Retinal pigment epithelial cell (primary cell): ENCODE data around the gene ZNF280C.

Experiments
- DNase-seq: peaks from one replicate; pipeline ENCODE4 v3.0.0-alpha.2; 2010; ENCODE audit warnings: low read depth
- H3K4me3 ChIP-seq: 2 replicates; pipeline ENCODE4 v1.5.1; 2011; ENCODE audit warnings: mild to moderate bottlenecking, low read length, control low read depth, moderate library complexity
- CTCF ChIP-seq: conservative IDR thresholded peaks from 2 replicates; pipeline ENCODE4 v1.5.1; 2011; ENCODE audit warnings: low read depth, low read length, control low read depth, inconsistent platforms

Gene ZNF280C

DNA sequence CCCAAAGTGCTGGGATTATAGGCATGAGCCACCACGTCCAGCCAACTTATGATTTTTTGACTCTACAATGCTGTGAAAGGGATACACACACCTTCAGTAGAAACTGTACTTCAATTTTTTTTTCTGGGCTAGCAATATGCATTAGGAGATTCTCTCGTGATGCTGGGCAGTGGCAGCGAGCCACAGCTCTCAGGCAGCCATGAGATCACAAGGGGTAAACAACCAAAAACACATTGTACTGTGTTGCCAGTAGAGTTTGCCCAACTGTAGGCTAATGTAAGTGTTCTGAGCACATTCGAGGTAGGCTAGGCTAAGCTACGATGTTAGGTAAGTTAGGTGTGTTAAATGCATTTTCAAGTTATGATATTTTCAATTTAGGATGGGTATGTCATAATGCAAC, 71.2 kb downstream of the ZNF280C start:
- no peak for TF ChIP-seq CTCF
- H3K4me3 ChIP-seq: no peak overlapping the region
- DNase-seq: no peak

DNA sequence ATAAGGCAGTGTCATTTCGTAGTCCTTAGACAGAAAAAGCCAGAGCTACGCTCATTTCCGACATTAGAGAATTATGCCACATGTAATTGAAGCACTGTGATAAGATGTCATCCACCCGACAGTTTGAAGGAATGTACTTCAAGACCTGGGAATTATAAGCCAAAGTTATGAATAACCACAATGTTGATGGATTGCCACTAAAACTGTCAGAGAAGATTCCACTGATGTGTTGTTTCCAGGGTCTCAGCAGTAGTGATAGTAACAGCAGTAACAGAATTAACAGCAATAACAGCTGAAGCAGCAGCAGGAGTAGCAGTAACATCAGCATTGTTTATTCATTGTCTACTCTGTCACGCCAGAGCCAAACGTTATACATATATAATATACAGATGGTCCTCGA, 72.2 kb downstream of the ZNF280C start:
- H3K4me3 ChIP-seq: no peak overlapping the region
- no peak for TF ChIP-seq CTCF
- DNase-seq: no peak

DNA sequence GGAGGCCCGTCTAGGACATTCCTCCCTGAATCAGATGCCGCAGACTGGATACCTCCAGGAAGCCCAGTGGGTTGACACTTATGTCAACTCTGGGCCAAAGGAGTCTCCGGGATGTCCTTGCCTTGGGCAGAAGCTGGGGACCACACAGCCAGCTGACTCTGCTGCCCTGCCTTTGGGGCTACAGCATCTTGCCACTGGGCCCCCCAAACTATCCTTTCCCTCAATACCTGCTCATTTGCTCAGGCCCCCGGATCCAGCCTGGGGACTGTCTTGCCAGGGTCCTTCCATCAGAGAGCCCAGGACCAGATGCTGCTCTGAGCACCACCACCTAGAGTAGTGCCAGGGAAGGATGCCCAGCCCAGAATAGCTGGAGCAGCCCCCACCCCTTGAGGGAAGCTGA, 77.9 kb downstream of the ZNF280C start:
- DNase-seq: no peak
- no peak overlapping the region for H3K4me3 ChIP-seq
- TF ChIP-seq CTCF: no peak

DNA sequence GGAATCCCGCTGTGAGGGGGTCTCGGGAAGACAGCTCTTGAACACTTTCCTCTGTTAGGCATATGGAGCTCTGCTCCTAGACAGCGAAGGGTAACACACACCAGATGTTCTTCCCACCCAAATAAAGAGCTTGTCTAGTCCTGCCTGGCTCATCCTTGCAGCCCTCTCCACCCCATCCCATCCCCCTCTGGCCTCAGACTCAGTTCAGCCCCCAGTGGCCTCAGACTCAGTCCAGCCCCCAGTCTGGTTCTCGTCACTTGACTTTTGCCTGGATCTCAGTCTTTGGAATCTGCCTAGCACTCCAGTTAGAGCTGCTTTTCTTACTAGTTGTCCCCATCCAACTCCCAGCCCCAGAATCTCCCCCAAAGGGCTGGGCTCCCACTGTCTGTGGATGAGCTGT, 82.0 kb downstream of the ZNF280C start:
- no peak for TF ChIP-seq CTCF
- H3K4me3 ChIP-seq: no peak overlapping the region
- no peak for DNase-seq

- no peak overlapping the region for H3K4me3 ChIP-seq
- no peak for DNase-seq
- TF ChIP-seq CTCF: no peak
Measured at GRCh38 chrX:130184857-130185256, 83.8 kb downstream of the ZNF280C start.

GRCh38 chrX:130184168-130184567, 84.5 kb downstream of the ZNF280C start:
- no peak overlapping the region for H3K4me3 ChIP-seq
- DNase-seq: no peak
- no peak for TF ChIP-seq CTCF

DNA sequence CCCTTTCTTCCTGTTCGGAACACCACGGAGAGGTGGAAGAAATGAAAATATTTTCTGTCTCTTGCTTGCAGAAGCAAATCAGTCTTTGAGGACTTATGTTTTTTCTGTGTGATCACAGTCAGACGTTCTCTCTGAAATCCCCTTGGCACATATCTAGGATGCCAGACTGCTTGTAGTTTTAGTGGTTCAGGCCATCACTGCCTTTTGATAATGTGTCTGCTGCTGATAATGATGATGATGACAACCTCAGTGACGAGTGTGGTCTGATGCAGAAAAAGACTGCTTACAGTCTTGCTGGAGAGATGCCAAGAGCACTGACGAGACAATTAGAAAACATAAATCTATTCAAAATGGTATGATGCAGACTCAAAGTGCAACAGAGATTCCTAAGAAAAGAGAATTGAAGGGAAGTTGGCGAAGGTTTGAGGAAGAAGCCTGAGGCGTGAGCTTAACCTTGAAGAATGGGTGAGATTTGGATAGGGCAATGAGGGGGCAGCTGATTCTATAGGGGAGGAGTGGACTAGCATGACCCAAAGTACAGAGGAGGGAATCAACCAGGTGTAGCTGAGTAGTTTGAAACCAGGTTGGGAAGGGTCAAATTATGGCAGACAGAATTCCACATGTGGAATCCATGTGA, 89.0 kb downstream of the ZNF280C start:
- no peak overlapping the region for H3K4me3 ChIP-seq
- no peak for TF ChIP-seq CTCF
- no peak for DNase-seq
